ENCODE measurements around the gene CNN2. TPM values are rescaled to one million over a fixed set of nuclear protein-coding genes. Genes with fewer than 3 reads are reported as not detected.

CNN2 gene
- total and polyA plus RNA-seq, 2 of the 13 experiments (the other 11 are each of a cell fraction or from before 2014, with no cell fraction given) = 63.6 to 70.0 TPM

GRCh38 chr19:996051-996838 is 30.2 kb upstream of the CNN2 start (continued):
- TF ChIP-seq ELF4 (CRISPR knock-in tag; IDR thresholded peaks at IDR 0.05; ENCODE audit: borderline replicate concordance) = no peak
- no peak for TF ChIP-seq ZNF607 (CRISPR knock-in tag; IDR thresholded peaks at IDR 0.05; ENCODE audit: borderline replicate concordance)
- TF ChIP-seq AGO1 (IDR thresholded peaks at IDR 0.05; ENCODE audit: low read depth, low read length, poor library complexity, severe bottlenecking) = peak; percentile 98
- TF ChIP-seq, protein P1, sequence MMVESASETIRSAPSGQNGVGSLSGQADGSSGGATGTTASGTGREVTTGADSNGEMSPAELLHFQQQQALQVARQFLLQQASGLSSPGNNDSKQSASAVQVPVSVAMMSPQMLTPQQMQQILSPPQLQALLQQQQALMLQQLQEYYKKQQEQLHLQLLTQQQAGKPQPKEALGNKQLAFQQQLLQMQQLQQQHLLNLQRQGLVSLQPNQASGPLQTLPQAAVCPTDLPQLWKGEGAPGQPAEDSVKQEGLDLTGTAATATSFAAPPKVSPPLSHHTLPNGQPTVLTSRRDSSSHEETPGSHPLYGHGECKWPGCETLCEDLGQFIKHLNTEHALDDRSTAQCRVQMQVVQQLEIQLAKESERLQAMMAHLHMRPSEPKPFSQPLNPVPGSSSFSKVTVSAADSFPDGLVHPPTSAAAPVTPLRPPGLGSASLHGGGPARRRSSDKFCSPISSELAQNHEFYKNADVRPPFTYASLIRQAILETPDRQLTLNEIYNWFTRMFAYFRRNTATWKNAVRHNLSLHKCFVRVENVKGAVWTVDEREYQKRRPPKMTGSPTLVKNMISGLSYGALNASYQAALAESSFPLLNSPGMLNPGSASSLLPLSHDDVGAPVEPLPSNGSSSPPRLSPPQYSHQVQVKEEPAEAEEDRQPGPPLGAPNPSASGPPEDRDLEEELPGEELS (CRISPR knock-in tag; IDR thresholded peaks at IDR 0.05) = no peak
- TF ChIP-seq JUND (CRISPR knock-in tag; IDR thresholded peaks at IDR 0.05) = 0 out of 2 replicates have a peak, but pooled peaks have one; percentile 52
- no peak for TF ChIP-seq ZNF672 (CRISPR knock-in tag; IDR thresholded peaks at IDR 0.05)
- no peak for TF ChIP-seq ZNF318 (CRISPR knock-in tag; IDR thresholded peaks at IDR 0.05)
- 0 out of 2 replicates have a peak, but pooled peaks have one; percentile 27 for TF ChIP-seq ZGPAT (CRISPR knock-in tag; IDR thresholded peaks at IDR 0.05)
- no peak for TF ChIP-seq ZNF30 (CRISPR knock-in tag; IDR thresholded peaks at IDR 0.05)
- TF ChIP-seq, protein P2, sequence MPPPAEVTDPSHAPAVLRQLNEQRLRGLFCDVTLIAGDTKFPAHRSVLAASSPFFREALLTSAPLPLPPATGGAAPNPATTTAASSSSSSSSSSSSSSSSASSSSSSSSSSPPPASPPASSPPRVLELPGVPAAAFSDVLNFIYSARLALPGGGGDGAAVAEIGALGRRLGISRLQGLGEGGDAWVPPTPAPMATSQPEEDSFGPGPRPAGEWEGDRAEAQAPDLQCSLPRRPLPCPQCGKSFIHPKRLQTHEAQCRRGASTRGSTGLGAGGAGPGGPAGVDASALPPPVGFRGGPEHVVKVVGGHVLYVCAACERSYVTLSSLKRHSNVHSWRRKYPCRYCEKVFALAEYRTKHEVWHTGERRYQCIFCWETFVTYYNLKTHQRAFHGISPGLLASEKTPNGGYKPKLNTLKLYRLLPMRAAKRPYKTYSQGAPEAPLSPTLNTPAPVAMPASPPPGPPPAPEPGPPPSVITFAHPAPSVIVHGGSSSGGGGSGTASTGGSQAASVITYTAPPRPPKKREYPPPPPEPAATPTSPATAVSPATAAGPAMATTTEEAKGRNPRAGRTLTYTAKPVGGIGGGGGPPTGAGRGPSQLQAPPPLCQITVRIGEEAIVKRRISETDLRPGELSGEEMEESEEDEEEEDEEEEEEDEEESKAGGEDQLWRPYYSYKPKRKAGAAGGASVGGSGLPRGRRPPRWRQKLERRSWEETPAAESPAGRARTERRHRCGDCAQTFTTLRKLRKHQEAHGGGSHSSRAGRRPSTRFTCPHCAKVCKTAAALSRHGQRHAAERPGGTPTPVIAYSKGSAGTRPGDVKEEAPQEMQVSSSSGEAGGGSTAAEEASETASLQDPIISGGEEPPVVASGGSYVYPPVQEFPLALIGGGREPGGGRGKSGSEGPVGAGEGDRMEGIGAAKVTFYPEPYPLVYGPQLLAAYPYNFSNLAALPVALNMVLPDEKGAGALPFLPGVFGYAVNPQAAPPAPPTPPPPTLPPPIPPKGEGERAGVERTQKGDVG (CRISPR knock-in tag; IDR thresholded peaks at IDR 0.05; ENCODE audit: borderline replicate concordance) = no peak; the same call in 1 of the 2 replicates
- TF ChIP-seq KDM4B (CRISPR knock-in tag; IDR thresholded peaks at IDR 0.05) = no peak
- 0 out of 2 replicates have a peak, but pooled peaks have one; percentile 11 for TF ChIP-seq HOXD1 (CRISPR knock-in tag; IDR thresholded peaks at IDR 0.05)
- no peak for TF ChIP-seq FOXA3 (CRISPR knock-in tag; IDR thresholded peaks at IDR 0.05)

Measured in HepG2 (cell line).